T-helper 1 cell treated with Interleukin-12 subunit alpha and Interleukin-12 subunit beta and Interleukin-4 antibody, amounts not matched to agents 30 ng/mL and 1 ng/mL, for 36 hours (primary cell): ENCODE results near the gene EPN3. TPM values are rescaled to one million over a fixed set of nuclear protein-coding genes. Genes with fewer than 3 reads are reported as not detected.

ENCODE experiments used
- intact Hi-C: fragments of 100-400 bp; cut with micrococcal nuclease; formaldehyde crosslinking; loops from one replicate; pipeline ENCODE4 v1.15.1; 2024
- total RNA-seq: library from RNA; stranded (reverse); gene quantifications from 2 replicates; pipeline ENCODE4 v1.2.3, GENCODE V29; 2022

The EPN3 gene
- total RNA-seq, 1 donor from 2014 or later, result 0.05 TPM

- intact Hi-C loops, result loop anchor here (1.0 to 10.0 kb wide), 11 partner anchors 13 to 708 kb away; partner anchors contain the start of genes CACNA1G and NME1
These were observed 14.7 kb downstream of the EPN3 start, which contains the start of gene SPATA20 for GRCh38 chr17:50547035-50547735. Gene SPATA20, plus strand, starts transcription at chr17:50547174. Its CDS starts 35 bp downstream, at chr17:50547209.

- intact Hi-C loops, result loop anchor here (1.0 to 10.0 kb wide), 11 partner anchors 13 to 707 kb away; partner anchors contain the start of genes CACNA1G and NME1
These were observed 15.2 kb downstream of the EPN3 start for GRCh38 chr17:50547736-50548083.

- intact Hi-C loops, result loop anchor here (10.0 kb wide), 1 partner anchor 706 kb away; no protein-coding TSS in a partner anchor
These were observed 16.3 kb downstream of the EPN3 start for GRCh38 chr17:50548831-50549230.

- intact Hi-C loops, result loop anchor here (10.0 kb wide), 1 partner anchor 705 kb away; no protein-coding TSS in a partner anchor
These were observed 16.9 kb downstream of the EPN3 start for GRCh38 chr17:50549256-50549941.

- intact Hi-C loops, result loop anchor here (10.0 kb wide), 1 partner anchor 705 kb away; no protein-coding TSS in a partner anchor
These were observed 17.4 kb downstream of the EPN3 start for GRCh38 chr17:50549969-50550368.

- intact Hi-C loops, result no loop called here
These were observed 18.3 kb downstream of the EPN3 start for GRCh38 chr17:50550661-50551432.

GRCh38 chr17:50551433-50551815 lies 18.9 kb downstream of the EPN3 start:
- intact Hi-C loops, result no loop called here

GRCh38 chr17:50551884-50552283 lies 19.3 kb downstream of the EPN3 start:
- intact Hi-C loops, result no loop called here

- intact Hi-C loops, result no loop called here
These were observed 21.7 kb downstream of the EPN3 start for GRCh38 chr17:50554201-50554600.

GRCh38 chr17:50556803-50557202 lies 24.3 kb downstream of the EPN3 start:
- intact Hi-C loops, result no loop called here

GRCh38 chr17:50557630-50558029 lies 25.1 kb downstream of the EPN3 start:
- intact Hi-C loops, result no loop called here

GRCh38 chr17:50558091-50558490 lies 25.6 kb downstream of the EPN3 start:
- intact Hi-C loops, result no loop called here

GRCh38 chr17:50558581-50558940 lies 26.0 kb downstream of the EPN3 start:
- intact Hi-C loops, result no loop called here

- intact Hi-C loops, result loop anchor here (1.0 kb wide), 1 partner anchor 51 kb away; the partner anchor contains the start of gene MYCBPAP
These were observed 26.5 kb downstream of the EPN3 start for GRCh38 chr17:50558941-50559614.

GRCh38 chr17:50559674-50560184 lies 27.2 kb downstream of the EPN3 start:
- intact Hi-C loops, result loop anchor here (1.0 kb wide), 7 partner anchors 12 to 162 kb away; partner anchors contain the start of genes ANKRD40, MYCBPAP, RSAD1 and SPATA20

- intact Hi-C loops, result loop anchor here (1.0 kb wide), 6 partner anchors 13 to 161 kb away; partner anchors contain the start of genes ANKRD40, RSAD1 and SPATA20
These were observed 27.8 kb downstream of the EPN3 start, which contains the start of gene CACNA1G for GRCh38 chr17:50560185-50560824. Gene CACNA1G, plus strand, starts transcription at chr17:50560715. Its CDS starts 745 bp downstream, at chr17:50561460.

- intact Hi-C loops, result loop anchor here (1.0 kb wide), 6 partner anchors 14 to 160 kb away; partner anchors contain the start of genes ANKRD40, RSAD1 and SPATA20
These were observed 28.6 kb downstream of the EPN3 start for GRCh38 chr17:50560931-50561745.

- intact Hi-C loops, result no loop called here
These were observed 29.2 kb downstream of the EPN3 start for GRCh38 chr17:50561746-50562141.
